Astrocyte of the cerebellum (primary cell): Measurements from ENCODE around the gene STK17A.
A peak's percentile ranks its signal among the peaks of the same experiment; 100 is the strongest.

Source experiments
- DNase-seq: peaks from one replicate; pipeline ENCODE4 v3.0.0-alpha.2; 2011; ENCODE audit warnings: low read depth
- H3K4me3 ChIP-seq: 2 replicates; pipeline ENCODE4 v1.5.1; 2011; ENCODE audit warnings: mild to moderate bottlenecking, low read depth, low read length, moderate library complexity
- in situ Hi-C: cut with HindIII; loops from 2 replicates; pipeline ENCODE4 v1.10.0; 2017; ENCODE audit warnings: low sequenced_read_pairs
- TF ChIP-seq, protein P1 (sequence below): IDR thresholded peaks from 2 replicates; pipeline ENCODE4 v1.5.1; 2012; ENCODE audit warnings: low read length, low read depth, moderate library complexity, mild to moderate bottlenecking; ENCODE audit errors: missing control alignments

The STK17A gene

DNA sequence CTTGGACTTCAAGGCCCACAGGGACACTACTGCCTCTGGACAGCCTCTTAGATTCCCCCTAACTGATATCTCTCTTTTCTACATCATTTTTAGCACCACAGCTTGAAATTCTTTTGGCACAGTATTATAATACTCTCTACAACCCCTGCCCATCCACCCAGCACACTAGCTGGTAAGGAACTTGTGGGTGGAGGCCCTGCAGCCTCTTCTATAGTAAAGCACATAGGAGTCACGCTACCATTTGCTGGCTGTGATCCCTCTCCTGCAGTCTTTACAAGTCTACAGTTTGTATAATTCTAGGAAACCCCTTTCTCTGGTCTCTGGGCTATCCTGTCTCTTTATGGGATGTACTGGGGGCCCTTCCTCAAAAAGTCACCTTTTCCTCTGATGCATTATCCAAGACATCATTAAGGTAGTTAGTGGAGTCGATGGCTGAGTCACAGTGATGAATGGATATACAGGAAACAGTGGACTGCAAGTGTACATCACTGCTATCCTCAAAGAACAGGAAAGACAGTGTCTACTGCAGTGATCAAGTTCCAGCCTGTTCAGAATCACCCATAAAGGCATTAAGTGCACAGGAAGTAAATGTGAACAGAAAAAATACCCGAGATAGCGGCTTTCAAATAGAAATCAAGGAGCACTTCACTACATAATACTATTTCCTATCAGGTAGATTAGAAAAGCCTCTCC, 54.4 kb downstream of the STK17A start:
- TF ChIP-seq, protein P1, sequence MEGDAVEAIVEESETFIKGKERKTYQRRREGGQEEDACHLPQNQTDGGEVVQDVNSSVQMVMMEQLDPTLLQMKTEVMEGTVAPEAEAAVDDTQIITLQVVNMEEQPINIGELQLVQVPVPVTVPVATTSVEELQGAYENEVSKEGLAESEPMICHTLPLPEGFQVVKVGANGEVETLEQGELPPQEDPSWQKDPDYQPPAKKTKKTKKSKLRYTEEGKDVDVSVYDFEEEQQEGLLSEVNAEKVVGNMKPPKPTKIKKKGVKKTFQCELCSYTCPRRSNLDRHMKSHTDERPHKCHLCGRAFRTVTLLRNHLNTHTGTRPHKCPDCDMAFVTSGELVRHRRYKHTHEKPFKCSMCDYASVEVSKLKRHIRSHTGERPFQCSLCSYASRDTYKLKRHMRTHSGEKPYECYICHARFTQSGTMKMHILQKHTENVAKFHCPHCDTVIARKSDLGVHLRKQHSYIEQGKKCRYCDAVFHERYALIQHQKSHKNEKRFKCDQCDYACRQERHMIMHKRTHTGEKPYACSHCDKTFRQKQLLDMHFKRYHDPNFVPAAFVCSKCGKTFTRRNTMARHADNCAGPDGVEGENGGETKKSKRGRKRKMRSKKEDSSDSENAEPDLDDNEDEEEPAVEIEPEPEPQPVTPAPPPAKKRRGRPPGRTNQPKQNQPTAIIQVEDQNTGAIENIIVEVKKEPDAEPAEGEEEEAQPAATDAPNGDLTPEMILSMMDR = no peak
- H3K4me3 ChIP-seq = no peak overlapping the region
- no peak for DNase-seq
- in situ Hi-C loops = no loop called here

DNA sequence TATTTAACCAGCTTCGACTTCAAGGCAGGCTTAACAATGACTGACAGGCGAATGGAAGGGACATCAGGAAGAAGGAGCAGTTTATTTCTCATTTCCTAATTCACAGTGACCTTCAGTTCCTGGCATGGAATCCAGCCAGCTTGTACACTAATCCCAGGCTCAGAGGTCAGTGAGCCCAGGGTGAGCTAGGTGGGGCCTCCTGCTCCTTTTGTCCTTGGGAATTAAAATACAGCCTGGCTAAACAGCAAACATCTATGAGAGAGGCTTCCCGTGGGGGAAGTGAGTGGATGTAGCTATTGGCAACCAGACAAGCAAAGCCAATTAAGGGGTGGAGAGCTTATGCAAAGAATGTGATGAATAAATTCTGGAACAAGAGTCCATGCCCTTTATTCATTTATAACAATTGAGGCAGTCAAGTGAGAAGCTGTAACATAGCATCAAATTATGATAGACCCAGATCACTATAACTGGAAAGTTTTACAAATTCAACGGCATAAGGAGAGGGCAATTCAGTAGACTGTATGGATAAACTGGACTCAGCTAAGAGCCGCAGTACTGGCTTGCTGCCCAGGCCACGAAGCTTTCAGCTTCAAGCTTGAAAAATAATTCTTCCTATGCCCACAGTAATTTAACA, 57.1 kb downstream of the STK17A start:
- DNase-seq = peak; percentile 92
- in situ Hi-C loops = no loop called here
- no peak overlapping the region for H3K4me3 ChIP-seq
- TF ChIP-seq, protein P1 = no peak

DNA sequence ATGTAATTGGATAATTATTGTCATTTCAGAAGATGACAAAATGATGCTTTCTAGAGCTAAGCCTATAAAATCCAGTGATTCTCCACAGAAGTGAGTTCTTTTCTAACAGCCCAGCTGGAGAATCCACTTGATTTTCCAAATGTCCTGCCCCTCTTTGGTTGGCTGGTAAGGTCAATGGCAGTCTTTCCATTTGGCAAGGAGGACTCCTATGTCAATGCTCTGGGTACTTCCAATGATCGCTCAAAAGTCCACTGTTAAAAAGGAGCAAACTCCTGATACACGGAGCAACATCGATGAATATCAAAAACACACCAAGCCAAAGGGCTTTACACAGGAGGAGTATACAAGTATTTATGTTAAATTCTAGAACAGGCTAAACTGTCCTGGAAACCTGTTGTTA, 57.8 kb downstream of the STK17A start:
- in situ Hi-C loops = no loop called here

DNA sequence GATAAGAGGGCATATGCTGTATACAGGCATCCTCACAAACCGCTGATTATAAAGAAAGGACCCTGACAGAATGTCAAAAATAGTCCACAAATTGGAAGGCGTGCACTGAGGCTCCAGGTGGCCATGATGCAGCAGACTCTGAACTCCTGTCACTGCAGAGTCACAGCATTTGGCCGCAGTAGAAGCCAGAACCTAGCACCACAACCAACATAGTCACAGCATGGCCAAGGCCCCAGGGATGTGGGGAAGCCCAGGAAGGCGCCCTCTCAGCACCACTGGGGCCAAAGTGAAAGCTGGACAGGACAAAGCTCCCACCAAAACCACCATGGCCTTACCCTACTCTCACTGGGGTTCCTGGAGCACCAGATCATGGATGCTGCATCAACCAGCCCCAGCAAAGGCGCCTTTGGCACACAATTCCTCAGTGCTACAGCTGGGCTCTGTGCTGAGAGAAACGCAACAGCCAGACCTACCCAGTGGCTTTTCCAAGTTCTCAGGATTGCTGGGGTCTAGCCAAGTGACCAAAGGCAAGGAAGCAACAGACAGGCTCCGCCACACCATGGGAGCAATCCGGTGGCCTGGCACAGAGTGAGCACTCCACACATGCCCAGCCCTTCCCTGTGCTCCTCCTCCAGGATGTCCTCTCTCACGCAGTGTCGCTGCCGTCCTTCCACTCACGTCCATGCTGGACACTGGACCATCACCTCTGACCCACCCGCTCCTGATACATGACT, 60.2 kb downstream of the STK17A start:
- in situ Hi-C loops = no loop called here
- H3K4me3 ChIP-seq = no peak overlapping the region
- no peak for DNase-seq
- TF ChIP-seq, protein P1 = no peak

More for the DNA sequence above, 57.8 kb downstream of the STK17A start:
- H3K4me3 ChIP-seq = no peak overlapping the region
- TF ChIP-seq, protein P1 = no peak
- no peak for DNase-seq

DNA sequence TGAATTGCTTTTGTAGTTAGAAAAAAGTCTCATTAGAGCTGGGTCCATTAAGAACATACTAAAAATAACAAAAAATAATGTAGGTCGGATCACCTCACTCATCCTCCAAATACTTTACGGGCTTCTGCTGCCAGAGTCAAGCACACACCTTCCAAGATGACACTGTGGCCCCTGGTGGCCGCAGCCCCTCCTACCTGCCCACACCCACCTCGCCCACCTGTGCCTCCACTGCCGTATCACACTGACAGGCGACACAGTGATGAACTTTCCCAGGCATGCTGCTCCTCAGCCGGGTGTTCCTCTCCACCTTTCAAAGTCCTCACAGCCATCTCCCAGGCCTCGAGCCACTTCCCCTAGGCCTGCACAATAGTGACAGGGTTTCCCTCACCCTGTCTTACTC, 60.9 kb downstream of the STK17A start:
- TF ChIP-seq, protein P1 = no peak
- no peak overlapping the region for H3K4me3 ChIP-seq
- in situ Hi-C loops = no loop called here
- DNase-seq = no peak

DNA sequence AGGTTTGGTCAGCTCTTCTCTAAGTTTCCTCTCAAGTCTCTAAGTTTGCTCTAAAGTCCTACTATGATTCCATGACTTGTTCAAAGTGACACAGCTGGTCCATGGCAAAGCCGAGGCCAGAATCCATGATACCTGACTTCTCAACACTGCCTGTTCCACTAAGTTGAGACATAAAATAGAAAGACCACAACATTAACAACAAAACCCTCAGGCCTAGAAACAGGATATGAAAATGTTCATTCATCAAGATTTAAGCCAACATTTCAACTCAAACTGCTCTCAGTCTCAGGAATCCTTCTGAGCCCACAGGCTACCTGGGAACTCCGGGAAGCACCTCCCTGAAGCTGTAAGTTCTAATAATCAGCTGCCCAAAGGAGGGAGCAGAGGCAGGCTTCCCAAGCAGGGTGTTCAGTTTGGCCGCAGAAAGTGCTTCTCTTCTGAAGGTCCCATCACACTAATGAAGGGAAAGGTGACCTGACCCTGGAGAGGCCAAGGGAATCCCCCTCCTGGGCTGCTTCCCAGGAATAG, 62.9 kb downstream of the STK17A start:
- in situ Hi-C loops = loop anchor here (5.0 kb wide), 1 partner anchor 58 kb away; no protein-coding TSS in a partner anchor
- TF ChIP-seq, protein P1 = no peak
- H3K4me3 ChIP-seq = no peak overlapping the region
- DNase-seq = no peak
